Measurements from ENCODE around the gene COPB1. TPM values are rescaled to one million over a fixed set of nuclear protein-coding genes. Genes with fewer than 3 reads are reported as not detected.

COPB1 gene
- total and polyA plus RNA-seq, 2 of the 13 experiments (the other 11 are each of a cell fraction or from before 2014, with no cell fraction given) = 114 to 195 TPM

DNA sequence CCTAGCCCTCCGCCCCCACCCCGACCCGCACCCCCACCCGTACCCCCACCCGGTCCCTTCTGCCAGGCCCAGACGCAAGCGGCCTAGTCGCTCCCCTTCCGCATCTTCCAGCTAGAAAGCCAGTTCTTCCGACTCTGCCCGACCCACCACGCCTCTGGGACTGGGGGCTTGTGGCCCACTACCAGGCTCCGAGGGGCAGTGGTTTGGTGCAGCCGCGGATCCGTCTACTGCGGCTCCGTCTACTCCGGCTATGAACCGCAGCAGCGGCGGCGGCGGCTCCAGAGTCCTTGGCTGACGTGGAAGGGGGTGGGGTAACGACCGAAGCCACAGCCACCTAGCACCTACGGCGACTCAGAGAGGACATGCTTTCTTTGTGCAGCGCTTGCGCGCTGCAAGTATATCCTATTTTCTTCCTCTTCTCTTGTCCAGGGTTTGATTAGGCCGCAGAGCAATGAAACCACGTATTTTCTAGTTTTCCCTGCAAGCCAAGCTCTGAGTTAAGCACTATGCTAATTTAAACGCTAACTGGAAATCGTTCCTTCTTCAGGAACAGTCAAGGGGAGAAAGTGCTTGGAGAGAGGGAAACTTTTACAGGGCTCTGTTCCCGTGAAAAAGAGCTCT lies at the start of gene COPB1 (continued):
- TF ChIP-seq ZNF484 (CRISPR knock-in tag; IDR thresholded peaks at IDR 0.05; ENCODE audit: borderline replicate concordance, low read depth) = no peak
- peak; percentile 83; the same call in 1 of the 2 replicates for TF ChIP-seq TGIF2 (CRISPR knock-in tag; IDR thresholded peaks at IDR 0.05)
- no peak for TF ChIP-seq ESRRA (CRISPR knock-in tag; IDR thresholded peaks at IDR 0.05; ENCODE audit: low read depth)
- TF ChIP-seq HOXA7 (CRISPR knock-in tag; IDR thresholded peaks at IDR 0.05) = no peak
- no peak for TF ChIP-seq PAF1 (CRISPR knock-in tag; IDR thresholded peaks at IDR 0.05)
- TF ChIP-seq, protein P1, sequence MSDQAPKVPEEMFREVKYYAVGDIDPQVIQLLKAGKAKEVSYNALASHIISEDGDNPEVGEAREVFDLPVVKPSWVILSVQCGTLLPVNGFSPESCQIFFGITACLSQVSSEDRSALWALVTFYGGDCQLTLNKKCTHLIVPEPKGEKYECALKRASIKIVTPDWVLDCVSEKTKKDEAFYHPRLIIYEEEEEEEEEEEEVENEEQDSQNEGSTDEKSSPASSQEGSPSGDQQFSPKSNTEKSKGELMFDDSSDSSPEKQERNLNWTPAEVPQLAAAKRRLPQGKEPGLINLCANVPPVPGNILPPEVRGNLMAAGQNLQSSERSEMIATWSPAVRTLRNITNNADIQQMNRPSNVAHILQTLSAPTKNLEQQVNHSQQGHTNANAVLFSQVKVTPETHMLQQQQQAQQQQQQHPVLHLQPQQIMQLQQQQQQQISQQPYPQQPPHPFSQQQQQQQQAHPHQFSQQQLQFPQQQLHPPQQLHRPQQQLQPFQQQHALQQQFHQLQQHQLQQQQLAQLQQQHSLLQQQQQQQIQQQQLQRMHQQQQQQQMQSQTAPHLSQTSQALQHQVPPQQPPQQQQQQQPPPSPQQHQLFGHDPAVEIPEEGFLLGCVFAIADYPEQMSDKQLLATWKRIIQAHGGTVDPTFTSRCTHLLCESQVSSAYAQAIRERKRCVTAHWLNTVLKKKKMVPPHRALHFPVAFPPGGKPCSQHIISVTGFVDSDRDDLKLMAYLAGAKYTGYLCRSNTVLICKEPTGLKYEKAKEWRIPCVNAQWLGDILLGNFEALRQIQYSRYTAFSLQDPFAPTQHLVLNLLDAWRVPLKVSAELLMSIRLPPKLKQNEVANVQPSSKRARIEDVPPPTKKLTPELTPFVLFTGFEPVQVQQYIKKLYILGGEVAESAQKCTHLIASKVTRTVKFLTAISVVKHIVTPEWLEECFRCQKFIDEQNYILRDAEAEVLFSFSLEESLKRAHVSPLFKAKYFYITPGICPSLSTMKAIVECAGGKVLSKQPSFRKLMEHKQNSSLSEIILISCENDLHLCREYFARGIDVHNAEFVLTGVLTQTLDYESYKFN (CRISPR knock-in tag; conservative IDR thresholded peaks at IDR 0.05) = peak; percentile 45; the same call in 1 of the 2 replicates
- TF ChIP-seq ZNF777 (CRISPR knock-in tag; IDR thresholded peaks at IDR 0.05) = peak; percentile 46; the same call in 1 of the 2 replicates
- TF ChIP-seq SRSF4 (IDR thresholded peaks at IDR 0.05; ENCODE audit: low read depth, low read length, poor library complexity, severe bottlenecking) = no peak
- TF ChIP-seq MED8 (CRISPR knock-in tag; IDR thresholded peaks at IDR 0.05; ENCODE audit: insufficient replicate concordance) = no peak
- no peak for TF ChIP-seq MEIS1 (CRISPR knock-in tag; IDR thresholded peaks at IDR 0.05; ENCODE audit: borderline replicate concordance)
- no peak for TF ChIP-seq TRIM24 (CRISPR knock-in tag; IDR thresholded peaks at IDR 0.05)
- TF ChIP-seq, protein P2, sequence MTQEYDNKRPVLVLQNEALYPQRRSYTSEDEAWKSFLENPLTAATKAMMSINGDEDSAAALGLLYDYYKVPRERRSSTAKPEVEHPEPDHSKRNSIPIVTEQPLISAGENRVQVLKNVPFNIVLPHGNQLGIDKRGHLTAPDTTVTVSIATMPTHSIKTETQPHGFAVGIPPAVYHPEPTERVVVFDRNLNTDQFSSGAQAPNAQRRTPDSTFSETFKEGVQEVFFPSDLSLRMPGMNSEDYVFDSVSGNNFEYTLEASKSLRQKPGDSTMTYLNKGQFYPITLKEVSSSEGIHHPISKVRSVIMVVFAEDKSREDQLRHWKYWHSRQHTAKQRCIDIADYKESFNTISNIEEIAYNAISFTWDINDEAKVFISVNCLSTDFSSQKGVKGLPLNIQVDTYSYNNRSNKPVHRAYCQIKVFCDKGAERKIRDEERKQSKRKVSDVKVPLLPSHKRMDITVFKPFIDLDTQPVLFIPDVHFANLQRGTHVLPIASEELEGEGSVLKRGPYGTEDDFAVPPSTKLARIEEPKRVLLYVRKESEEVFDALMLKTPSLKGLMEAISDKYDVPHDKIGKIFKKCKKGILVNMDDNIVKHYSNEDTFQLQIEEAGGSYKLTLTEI (CRISPR knock-in tag; conservative IDR thresholded peaks at IDR 0.05) = no peak
- TF ChIP-seq ZKSCAN5 (CRISPR knock-in tag; IDR thresholded peaks at IDR 0.05) = no peak
- TF ChIP-seq ZSCAN20 (CRISPR knock-in tag; IDR thresholded peaks at IDR 0.05; ENCODE audit: borderline replicate concordance) = peak; percentile 43; the same call in 1 of the 2 replicates
- TF ChIP-seq, protein P3, sequence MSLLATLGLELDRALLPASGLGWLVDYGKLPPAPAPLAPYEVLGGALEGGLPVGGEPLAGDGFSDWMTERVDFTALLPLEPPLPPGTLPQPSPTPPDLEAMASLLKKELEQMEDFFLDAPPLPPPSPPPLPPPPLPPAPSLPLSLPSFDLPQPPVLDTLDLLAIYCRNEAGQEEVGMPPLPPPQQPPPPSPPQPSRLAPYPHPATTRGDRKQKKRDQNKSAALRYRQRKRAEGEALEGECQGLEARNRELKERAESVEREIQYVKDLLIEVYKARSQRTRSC (CRISPR knock-in tag; IDR thresholded peaks at IDR 0.05; ENCODE audit: low read depth) = no peak
- peak; percentile 80 for TF ChIP-seq CREM (IDR thresholded peaks at IDR 0.05)
- no peak for TF ChIP-seq CREM (CRISPR knock-in tag; IDR thresholded peaks at IDR 0.05)
- TF ChIP-seq SETDB1 (CRISPR knock-in tag; IDR thresholded peaks at IDR 0.05; ENCODE audit: borderline replicate concordance) = no peak
- TF ChIP-seq ZNF17 (CRISPR knock-in tag; IDR thresholded peaks at IDR 0.05) = no peak
- peak; percentile 67; the same call in 1 of the 2 replicates for TF ChIP-seq ZNF788 (CRISPR knock-in tag; IDR thresholded peaks at IDR 0.05; ENCODE audit: borderline replicate concordance)
- no peak for TF ChIP-seq ZNF577 (CRISPR knock-in tag; IDR thresholded peaks at IDR 0.05; ENCODE audit: borderline replicate concordance, low read depth)
- TF ChIP-seq, protein P4, sequence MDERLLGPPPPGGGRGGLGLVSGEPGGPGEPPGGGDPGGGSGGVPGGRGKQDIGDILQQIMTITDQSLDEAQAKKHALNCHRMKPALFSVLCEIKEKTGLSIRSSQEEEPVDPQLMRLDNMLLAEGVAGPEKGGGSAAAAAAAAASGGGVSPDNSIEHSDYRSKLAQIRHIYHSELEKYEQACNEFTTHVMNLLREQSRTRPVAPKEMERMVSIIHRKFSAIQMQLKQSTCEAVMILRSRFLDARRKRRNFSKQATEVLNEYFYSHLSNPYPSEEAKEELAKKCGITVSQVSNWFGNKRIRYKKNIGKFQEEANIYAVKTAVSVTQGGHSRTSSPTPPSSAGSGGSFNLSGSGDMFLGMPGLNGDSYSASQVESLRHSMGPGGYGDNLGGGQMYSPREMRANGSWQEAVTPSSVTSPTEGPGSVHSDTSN (CRISPR knock-in tag; IDR thresholded peaks at IDR 0.05) = no peak
- TF ChIP-seq NFYC (CRISPR knock-in tag; IDR thresholded peaks at IDR 0.05) = no peak
